Measurements from ENCODE around the gene KRTCAP3. TPM values are rescaled to one million over a fixed set of nuclear protein-coding genes. Genes with fewer than 3 reads are reported as not detected.

The KRTCAP3 gene
- total RNA-seq, 2 experiments from 2014 or later, result 4.2 to 4.3 TPM

DNA sequence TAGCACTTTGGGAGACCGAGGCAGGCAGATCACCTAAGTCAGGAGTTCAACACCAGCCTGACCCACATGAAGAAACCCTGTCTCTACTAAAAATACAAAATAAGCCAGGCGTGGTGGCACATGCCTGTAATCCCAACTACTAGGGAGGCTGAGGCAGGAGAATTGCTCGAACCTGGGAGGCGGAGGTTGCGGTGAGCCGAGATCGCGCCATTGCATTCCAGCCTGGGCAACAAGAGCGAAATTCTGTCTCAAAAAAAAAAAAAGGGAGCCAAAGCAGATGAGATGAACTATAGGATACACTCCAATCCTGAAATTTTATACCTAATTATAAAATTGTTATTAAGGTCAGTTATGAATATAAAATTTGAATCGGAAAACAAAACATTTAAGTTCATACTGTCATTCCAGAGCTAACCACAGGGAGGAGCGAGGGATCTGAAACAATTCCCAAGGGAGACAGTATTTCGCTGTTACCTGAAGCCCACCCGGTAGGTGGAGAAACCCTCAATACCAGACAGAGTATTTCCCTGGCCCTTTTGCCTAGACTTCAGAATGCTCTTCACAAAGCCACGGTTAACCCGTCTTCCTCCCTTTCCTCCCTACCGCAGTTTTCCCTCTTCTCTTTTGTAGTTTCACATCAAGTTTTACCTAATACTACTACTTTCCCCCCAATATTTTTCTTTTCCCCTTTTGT is 34.2 kb upstream of the KRTCAP3 start:
- H3K36me3 Mint-ChIP-seq (ENCODE audit: low read depth), result peaks cover 26% of the 10 kb centered on the region
- CTCF ChIA-PET, result interaction anchor here (1.3 to 2.4 kb wide), 2 partner anchors 104 to 275 kb away, joined by 3 to 8 read pairs; no protein-coding TSS in a partner anchor
- peaks cover 2% of the 10 kb centered on the region for H3K9me3 Mint-ChIP-seq
- TF ChIP-seq, protein P1, sequence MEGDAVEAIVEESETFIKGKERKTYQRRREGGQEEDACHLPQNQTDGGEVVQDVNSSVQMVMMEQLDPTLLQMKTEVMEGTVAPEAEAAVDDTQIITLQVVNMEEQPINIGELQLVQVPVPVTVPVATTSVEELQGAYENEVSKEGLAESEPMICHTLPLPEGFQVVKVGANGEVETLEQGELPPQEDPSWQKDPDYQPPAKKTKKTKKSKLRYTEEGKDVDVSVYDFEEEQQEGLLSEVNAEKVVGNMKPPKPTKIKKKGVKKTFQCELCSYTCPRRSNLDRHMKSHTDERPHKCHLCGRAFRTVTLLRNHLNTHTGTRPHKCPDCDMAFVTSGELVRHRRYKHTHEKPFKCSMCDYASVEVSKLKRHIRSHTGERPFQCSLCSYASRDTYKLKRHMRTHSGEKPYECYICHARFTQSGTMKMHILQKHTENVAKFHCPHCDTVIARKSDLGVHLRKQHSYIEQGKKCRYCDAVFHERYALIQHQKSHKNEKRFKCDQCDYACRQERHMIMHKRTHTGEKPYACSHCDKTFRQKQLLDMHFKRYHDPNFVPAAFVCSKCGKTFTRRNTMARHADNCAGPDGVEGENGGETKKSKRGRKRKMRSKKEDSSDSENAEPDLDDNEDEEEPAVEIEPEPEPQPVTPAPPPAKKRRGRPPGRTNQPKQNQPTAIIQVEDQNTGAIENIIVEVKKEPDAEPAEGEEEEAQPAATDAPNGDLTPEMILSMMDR (IDR thresholded peaks at IDR 0.05), result peak; percentile 28
- no peak for ATAC-seq
- H3K27me3 Mint-ChIP-seq, result peaks cover 2% of the 10 kb centered on the region
- intact Hi-C loops (cut with micrococcal nuclease), result no loop called here
- H3K4me3 Mint-ChIP-seq, result peak overlapping the region; percentile 86
- POLR2A ChIA-PET, result interaction anchor here (1.0 to 4.8 kb wide), 3 partner anchors 21 to 177 kb away, joined by 4 to 29 read pairs (median 6); partner anchors contain the start of genes NRBP1 and ZNF513
- H3K4me1 Mint-ChIP-seq (ENCODE audit: low read depth), result peaks cover 43% of the 10 kb centered on the region
- DNase-seq, result no peak
- H3K27ac Mint-ChIP-seq, result peak overlapping the region; percentile 80

DNA sequence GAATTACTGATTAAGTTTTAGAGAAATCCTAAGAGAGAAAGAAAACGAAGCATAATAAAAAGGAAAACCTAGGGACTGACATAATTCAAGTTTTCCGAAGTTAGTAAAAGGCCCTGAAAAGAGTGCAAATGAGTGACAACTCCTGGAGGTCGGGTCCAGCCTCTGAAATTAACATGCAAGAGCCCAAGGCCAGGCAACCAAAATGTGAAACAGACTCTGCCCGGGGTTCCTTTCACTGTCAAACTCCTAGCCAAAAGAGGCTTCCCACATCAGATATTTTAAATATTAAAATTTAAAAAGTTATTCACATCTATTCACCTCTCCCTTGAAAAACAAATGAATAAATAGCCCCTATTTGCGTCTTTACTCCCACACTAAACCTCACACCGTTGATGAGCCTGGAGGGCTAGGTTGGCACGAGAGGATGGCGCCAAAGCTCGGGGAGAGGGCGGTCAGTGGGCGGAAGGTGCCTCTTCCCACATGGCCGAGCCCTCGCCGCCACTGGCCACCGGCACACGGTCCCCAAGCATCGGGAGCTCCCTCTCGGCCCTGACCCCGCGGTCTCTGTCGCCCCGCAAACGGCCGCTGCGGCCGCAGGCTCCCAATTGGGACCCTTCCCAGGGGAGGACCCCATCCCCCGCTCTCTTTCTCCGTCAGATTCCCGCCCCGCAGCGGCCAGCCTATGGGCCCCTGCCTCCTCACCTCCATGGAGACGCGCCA is 33.4 kb upstream of the KRTCAP3 start:
- POLR2A ChIA-PET, result interaction anchor here (0.7 to 4.8 kb wide), 18 partner anchors 7 to 273 kb away, joined by 3 to 37 read pairs (median 5); partner anchors contain the start of genes CCDC121, EIF2B4, GTF3C2 and MPV17
- CTCF ChIA-PET, result interaction anchor here (2.2 to 2.4 kb wide), 2 partner anchors 20 to 275 kb away, joined by 8 to 19 read pairs; partner anchors contain the start of gene NRBP1
- TF ChIP-seq, protein P1 (IDR thresholded peaks at IDR 0.05), result no peak
- DNase-seq, result peak; percentile 49
- Mint-ChIP-seq H3K36me3 (ENCODE audit: low read depth) (peaks cover 21% of the 10 kb centered on the region), H3K27me3 (peaks cover 2% of the 10 kb centered on the region), H3K27ac (peak overlapping the region; percentile 80), H3K9me3 (peaks cover 2% of the 10 kb centered on the region), H3K4me1 (ENCODE audit: low read depth) (peaks cover 39% of the 10 kb centered on the region), H3K4me3 (peak overlapping the region; percentile 86)
- ATAC-seq, result no peak
- intact Hi-C loops (cut with micrococcal nuclease), result no loop called here

DNA sequence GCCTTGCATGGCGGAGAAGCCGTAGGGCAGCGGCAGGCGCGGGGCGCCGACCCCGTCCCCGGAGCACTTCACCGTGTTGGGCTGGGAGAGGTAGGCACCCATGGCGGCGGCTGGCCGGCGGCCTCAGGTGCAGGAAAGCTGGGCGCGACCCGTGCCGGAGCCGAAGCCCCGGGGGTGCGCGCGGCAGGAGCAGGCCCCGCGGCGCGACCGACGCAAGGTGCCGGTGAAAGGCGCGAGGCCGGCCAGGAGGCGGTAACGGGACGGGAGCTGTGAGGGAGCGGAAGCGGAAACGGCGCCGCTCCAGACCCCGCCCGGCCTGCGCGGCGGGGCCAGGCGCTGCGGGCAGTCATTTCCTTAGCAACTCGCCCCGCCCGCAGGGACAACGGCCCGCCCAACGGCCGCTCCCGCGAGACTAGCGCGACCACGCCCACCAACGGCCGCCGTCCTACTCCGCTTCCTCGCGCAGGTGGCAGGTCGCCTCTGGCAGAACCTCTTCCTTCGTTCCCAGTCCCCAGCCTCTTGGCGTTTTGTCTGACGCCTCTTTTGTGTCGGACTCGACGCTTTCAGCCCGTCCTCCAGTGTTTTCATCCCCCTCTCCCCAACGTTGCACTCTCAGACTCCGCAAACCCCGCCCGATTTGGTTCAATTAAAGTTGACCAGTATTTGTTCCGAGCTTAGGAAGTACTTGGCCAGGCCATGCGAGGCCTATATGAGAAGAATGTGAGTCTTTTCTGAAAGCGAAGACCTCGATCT is 32.7 kb upstream of the KRTCAP3 start, which contains the start of gene PPM1G:
Gene PPM1G (minus strand): TSS at position 271 of the 753 bp plus-strand sequence. CDS start 169 bp downstream, at position 102.
- Mint-ChIP-seq H3K36me3 (ENCODE audit: low read depth) (peaks cover 19% of the 10 kb centered on the region), H3K4me1 (ENCODE audit: low read depth) (peaks cover 36% of the 10 kb centered on the region), H3K27ac (peak within 1 kb of the TSS; percentile 90), H3K4me3 (peak within 1 kb of the TSS; percentile 86), H3K9me3 (peaks cover 2% of the 10 kb centered on the region), H3K27me3 (peaks cover 2% of the 10 kb centered on the region)
- CTCF ChIA-PET, result interaction anchor here (0.7 to 2.2 kb wide), 7 partner anchors 11 to 274 kb away, joined by 3 to 19 read pairs (median 3); partner anchors contain the start of gene NRBP1
- ATAC-seq (peak; percentile 98), DNase-seq (peak; percentile 96)
- TF ChIP-seq, protein P1 (IDR thresholded peaks at IDR 0.05), result no peak
- intact Hi-C loops (cut with micrococcal nuclease), result no loop called here
- POLR2A ChIA-PET, result interaction anchor here (0.6 to 4.8 kb wide), 25 partner anchors 8 to 1205 kb away, joined by 3 to 37 read pairs (median 4); partner anchors contain the start of genes CCDC121, EIF2B4, GTF3C2 and MPV17

DNA sequence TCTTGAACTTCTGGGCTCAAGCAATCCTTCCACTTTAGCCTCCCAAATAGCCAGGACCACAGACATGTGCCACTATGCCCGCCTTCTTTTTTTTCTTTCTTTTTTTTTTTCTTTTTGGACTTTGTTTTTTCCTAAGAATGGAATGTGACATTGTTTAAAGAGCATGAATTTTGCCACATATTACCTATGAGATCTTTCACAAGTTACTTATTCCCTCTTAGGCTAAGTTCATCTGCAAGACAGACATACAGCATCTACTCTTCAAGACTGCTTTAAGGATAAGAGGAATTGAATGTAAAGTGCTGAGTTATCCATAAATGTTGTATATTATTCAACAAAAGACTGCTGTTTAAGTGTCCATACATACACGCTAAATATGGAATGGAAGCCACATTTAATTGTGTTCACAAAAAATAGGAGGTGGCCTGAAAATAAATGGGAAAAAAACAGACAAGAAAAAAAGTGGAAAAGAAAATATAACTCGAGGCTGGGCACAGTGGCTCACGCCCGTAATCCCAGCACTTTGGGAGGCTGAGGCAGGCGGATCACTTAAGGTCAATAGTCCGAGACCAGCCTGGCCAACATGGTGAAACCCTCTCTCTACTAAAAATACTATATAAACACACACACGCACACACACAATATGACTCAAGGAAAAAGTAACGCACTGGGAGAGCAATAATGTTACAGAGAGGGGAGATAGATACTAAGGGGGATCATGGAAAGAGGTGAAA is 29.6 kb upstream of the KRTCAP3 start:
- Mint-ChIP-seq H3K9me3 (peaks cover 2% of the 10 kb centered on the region), H3K27ac (no peak overlapping the region), H3K27me3 (peaks cover 2% of the 10 kb centered on the region), H3K36me3 (ENCODE audit: low read depth) (peaks cover 6% of the 10 kb centered on the region), H3K4me3 (no peak overlapping the region), H3K4me1 (ENCODE audit: low read depth) (peaks cover 14% of the 10 kb centered on the region)
- TF ChIP-seq, protein P1 (IDR thresholded peaks at IDR 0.05), result no peak
- ChIA-PET CTCF (no interaction called here), POLR2A (no interaction called here)
- intact Hi-C loops (cut with micrococcal nuclease), result no loop called here
- DNase-seq, result no peak
- ATAC-seq, result no peak
